HG03558 (cell line): Measurements from ENCODE around the gene PYGM.

ENCODE experiments used
- ATAC-seq: cut with Tn5 transposase; IDR thresholded peaks from one replicate; pipeline ENCODE4 v1.9.1; 2021; ENCODE audit warnings: moderate number of reproducible peaks; ENCODE audit not compliant: unreplicated experiment; ENCODE audit errors: extremely low read depth

The PYGM gene

GRCh38 chr11:64792482-64792881 is 32.7 kb upstream of the PYGM start:
- no peak for ATAC-seq

DNA sequence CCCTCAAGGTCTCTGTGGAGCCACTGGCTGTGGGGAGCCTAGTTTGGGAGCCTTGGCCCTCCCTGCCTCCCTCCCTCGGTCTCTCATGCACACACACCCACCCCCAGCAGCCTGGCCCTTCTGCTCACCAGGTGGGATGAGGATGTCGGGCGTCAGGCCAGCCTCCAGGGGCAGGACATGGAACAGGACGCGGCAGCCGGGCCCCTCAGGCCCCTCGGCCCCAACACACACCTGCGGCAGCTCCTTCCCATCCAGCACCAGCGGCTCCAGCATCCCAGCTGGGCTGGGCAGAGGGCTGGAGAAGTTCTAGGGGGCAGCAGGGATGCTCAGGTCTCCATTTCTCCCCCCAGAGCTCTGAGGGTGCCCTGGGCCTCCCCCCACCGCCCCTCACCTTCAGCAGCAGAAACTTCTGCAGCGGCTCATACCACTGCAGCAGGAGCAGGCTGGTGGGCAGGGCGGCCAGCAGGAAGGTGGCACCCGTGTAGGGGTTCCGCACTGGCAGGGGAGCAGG is 32.1 kb upstream of the PYGM start:
- no peak for ATAC-seq

GRCh38 chr11:64790205-64791095 is 30.7 kb upstream of the PYGM start:
- no peak for ATAC-seq

DNA sequence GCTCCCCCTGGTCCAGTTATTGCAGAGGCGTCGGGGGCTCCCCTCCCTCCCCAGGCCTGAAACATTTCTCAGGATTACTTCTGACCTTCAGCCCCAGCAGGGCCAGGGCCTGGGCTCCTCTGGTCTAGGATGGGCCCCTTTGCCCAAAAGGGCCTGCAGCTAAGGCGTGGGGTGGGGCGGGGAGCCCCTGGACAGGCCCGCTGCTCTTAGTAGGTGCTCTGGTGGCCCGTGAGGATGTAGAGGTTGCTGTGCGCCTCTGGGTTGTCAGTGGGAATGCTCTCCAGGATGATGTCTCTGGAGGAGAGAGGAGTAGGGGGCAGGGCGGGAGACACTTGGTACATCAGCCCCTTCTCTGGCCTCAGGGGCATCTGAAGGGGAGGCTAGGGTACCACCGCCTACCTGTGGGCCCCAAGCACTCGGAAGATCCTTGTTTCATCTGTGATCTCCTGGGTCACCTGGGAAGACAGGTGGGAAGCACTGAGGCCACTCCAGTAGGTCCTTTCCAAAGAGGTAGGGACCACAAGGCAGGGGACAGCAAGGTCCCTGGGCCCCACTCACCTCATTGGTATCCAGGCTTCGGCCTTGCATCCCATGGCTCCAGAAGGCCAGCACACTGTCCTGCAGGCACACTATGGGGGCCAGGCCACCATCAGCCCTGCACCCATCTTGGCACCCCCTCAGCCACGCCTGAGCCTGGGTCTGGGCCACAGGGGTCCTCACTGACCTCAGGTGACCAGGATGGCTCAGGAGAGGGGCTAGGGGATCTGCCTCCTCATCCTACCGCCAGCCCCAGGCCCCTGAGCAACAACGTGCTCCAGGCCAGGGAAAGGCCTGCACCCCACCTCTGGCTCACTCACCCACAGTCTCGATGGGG is 29.8 kb upstream of the PYGM start:
- no peak for ATAC-seq

DNA sequence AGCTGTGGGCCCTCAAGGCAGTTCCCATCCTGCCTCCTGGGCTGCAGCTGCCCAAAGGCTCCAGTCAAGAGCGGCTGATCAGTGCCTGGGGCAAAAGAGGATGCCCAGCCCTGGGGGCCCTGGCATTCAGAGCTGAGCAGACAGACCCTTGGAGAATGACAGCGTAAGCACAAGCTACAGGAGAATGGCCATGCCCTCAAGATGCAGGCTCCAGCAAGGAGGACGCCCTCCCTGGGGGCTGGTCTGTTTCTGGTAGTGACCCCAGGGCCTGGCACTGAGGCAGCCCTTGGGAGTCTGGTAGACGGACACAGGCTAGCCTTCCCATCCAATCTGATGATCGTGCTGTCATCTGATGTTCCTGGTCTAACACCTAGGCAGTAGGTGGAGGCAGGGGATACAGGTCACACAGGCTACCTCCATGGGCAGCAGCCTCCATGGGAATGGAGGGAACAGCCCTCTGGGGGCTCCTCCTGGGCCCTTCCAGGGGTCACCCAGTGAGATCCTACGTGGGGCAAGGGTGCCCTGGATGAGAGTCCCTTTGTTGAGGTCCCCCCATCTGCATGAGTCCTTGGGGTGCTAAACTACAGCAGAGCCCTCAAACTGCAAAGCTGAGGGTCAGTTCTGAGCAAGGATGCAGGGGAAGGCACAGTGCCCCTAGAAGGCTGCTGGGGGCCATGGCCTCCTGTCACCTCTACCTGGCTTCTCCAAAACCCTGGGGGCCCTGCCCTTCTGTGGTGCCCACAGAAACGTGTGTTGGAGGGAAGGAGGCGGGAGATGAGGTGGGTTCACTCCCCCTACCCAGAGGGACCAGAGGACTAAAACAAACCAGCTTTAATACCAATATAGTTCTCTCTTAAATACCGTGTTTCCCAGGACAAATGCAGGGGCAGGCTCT is 28.8 kb upstream of the PYGM start:
- ATAC-seq: no peak

- ATAC-seq: no peak
Measured at GRCh38 chr11:64787526-64788320, 27.9 kb upstream of the PYGM start.

GRCh38 chr11:64786308-64786707 is 26.5 kb upstream of the PYGM start:
- no peak for ATAC-seq

GRCh38 chr11:64784813-64785581 is 25.2 kb upstream of the PYGM start:
- ATAC-seq: no peak

GRCh38 chr11:64778473-64779298 is 18.9 kb upstream of the PYGM start, which contains the start of gene SF1:
Gene SF1 (minus strand): TSS chr11:64778542. CDS start chr11:64778392, 150 bp downstream.
- peak; percentile 52 for ATAC-seq

- peak; percentile 2 for ATAC-seq
Measured at GRCh38 chr11:64778223-64778472, 18.4 kb upstream of the PYGM start.

- no peak for ATAC-seq
Measured at GRCh38 chr11:64777449-64778222, 17.9 kb upstream of the PYGM start.

DNA sequence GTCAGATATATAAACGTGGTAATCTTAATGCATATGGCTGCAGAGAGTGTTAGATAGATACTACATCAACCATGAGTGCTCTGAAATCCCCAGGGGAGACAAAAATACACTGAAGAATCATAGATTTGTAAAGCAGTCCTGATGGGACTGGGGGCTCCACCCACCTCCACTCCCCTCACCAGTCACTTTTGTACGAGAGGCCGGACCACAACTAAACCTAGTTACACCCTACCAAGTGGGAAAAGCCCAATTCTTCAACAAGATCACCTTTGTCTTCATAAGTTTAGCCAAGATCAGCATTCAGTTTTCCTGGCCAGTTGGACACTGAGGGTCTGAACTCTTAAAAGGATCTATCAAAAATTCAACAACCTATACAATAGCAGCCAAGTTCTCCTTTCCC is 17.1 kb upstream of the PYGM start:
- ATAC-seq: no peak

DNA sequence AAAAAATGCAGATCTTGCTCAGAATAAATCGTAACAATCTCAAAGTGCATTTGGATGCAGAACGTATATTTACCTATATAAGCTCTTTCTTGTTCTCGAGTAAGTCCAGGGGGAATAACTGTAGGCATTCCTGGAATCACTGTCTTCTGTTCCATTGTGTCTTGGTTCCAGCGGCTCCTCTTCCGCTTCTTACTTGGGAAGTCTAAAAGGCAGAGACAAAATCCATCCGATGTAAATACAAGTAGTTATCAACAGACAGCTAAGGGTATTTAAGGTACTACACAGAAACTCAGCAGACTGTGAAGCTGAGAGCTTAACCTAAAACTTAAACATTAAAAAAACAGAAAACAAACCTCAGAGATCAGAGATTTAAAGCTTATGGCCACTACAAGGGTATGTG is 16.7 kb upstream of the PYGM start:
- no peak for ATAC-seq

DNA sequence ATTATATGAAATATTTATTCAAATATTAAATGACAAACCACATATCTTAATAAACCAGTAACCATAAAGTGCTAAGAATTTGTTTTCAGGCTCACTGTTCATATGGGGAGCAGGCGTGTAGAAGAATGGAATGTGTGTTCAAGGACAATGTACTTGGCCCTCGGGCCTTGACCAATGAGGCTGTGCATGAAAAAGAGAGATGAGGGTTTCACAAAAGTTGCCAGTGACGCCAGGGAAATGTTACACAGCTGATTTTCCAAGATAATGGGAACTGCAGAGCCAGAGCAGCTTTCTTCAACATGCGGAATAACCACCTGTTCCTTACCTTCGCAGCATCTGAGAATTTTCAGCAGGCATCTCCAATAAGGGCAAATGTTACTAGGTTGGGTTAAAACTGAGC is 14.4 kb upstream of the PYGM start:
- ATAC-seq: no peak

GRCh38 chr11:64772303-64773018 is 12.7 kb upstream of the PYGM start:
- no peak for ATAC-seq

DNA sequence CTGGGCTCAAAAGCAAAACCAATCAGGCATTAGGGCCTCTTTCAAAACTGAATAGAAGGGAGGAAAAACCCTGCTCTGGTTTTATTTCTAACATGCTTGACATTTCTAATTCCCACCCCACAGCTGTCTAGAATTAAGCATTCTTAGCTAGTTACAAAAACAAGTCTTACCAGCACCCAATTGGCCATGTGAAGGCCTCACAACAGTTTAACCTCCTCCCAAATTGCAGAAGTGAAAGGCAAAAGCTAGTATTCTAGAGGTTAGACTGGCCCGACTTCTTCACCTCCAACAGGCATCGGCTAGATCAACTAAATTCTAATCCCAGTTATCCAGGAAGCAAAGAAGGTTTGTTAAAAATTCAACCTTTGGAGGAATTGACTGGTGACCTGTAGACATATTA is 12.1 kb upstream of the PYGM start:
- no peak for ATAC-seq

DNA sequence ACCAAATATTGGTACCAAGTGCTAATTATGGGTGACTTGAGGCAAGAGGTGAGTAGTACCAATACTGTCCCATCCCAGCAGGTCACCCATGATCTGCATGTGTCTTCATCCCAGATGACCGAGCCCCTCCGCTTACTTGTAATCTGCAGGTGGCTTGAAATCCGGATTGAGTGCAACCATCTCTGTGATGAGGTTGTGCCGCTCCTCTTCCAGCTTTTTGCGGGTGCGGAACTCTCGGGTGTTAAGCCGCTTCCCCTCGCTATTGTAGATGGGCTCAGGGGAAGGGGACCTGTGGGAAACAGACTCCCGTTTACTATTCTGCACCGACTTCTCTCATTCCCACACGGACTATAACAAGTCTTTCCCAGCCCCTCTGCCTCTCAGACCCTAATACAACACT is 10.3 kb upstream of the PYGM start:
- no peak for ATAC-seq
